Testis (tissue), 2 donors: ENCODE data around the gene LPP.

Source experiments
- CTCF ChIP-seq, 3 experiments: fragments of 450-650 bp in 2 of 3; fragments of 200-600 bp in 1 of 3; sonication (generic) in 1 of 3; IDR thresholded peaks; one replicate each; pipeline ENCODE4 v1.5.1; 2016 to 2019; ENCODE audit warnings: antibody characterized with exemption in 3 of 3, mild to moderate bottlenecking in 2 of 3, moderate library complexity in 1 of 3
- POLR2A ChIP-seq: fragments of 450-650 bp; IDR thresholded peaks from one replicate; pipeline ENCODE4 v1.6.1; 2017; ENCODE audit warnings: antibody characterized with exemption, mild to moderate bottlenecking, moderate library complexity

DNA sequence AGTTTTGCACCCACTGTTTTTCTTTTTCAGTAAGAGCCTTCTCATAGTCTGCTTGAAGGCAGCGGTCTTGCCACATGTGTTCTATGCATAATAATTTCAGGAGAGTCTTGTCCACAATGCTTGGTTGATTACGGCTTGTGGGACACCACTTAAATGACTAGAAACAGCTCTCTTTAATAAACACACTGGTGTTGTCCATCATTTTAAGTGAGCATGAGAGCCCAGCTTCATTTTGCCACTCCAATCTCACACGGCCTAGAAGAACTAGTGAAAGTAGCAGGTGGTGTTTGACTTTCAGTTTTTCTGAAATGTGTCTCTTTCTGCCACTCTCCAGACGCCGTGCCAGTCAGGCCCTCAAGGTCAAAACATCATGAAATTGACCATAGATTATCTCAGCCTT, 292.1 kb downstream of the LPP start:
- TF ChIP-seq CTCF (IDR thresholded peaks at IDR 0.05), result no peak
- TF ChIP-seq POLR2A, result no peak
